HL-60 (cell line): ENCODE data around the gene ESRRG.

ENCODE experiments used
- DNase-seq, 2 experiments: peaks; one replicate each; pipeline ENCODE4 v3.0.0-alpha.2; 2010 to 2020; ENCODE audit warnings: low read depth in 1 of 2, low spot score in 1 of 2
- H3K27ac ChIP-seq: fragments of 250-450 bp; sonication (Bioruptor Pico); replicated peaks from 2 replicates; pipeline ENCODE4 v1.5.1; 2020; ENCODE audit warnings: mild to moderate bottlenecking, moderate library complexity
- H3K27me3 ChIP-seq: fragments of 250-450 bp; sonication (Bioruptor Pico); 2 replicates; pipeline ENCODE4 v1.5.1; 2021; ENCODE audit warnings: mild to moderate bottlenecking, moderate library complexity; ENCODE audit not compliant: insufficient read depth, poor library complexity, severe bottlenecking
- H3K4me3 ChIP-seq: replicated peaks from 2 replicates; pipeline ENCODE4 v1.5.1; 2011; ENCODE audit warnings: mild to moderate bottlenecking, control low read depth, low read length; ENCODE audit not compliant: insufficient read depth
- GABPA ChIP-seq: IDR thresholded peaks from 2 replicates; pipeline ENCODE4 v1.6.1; 2012; ENCODE audit warnings: low read depth
- POLR2AphosphoS5 ChIP-seq: IDR thresholded peaks from 2 replicates; pipeline ENCODE4 v1.6.1; 2012; ENCODE audit warnings: low read depth
- SPI1 ChIP-seq: IDR thresholded peaks from 2 replicates; pipeline ENCODE4 v1.6.1; 2012; ENCODE audit warnings: low read depth, mild to moderate bottlenecking, borderline replicate concordance
- TF ChIP-seq, protein P1 (sequence below): IDR thresholded peaks from 2 replicates; pipeline ENCODE4 v1.6.1; 2012; ENCODE audit warnings: low read depth; ENCODE audit not compliant: insufficient replicate concordance
- TF ChIP-seq, protein P2 (sequence below): IDR thresholded peaks from one replicate; pipeline ENCODE4 v1.5.1; 2011; ENCODE audit warnings: low read length, control low read depth, inconsistent platforms; ENCODE audit not compliant: insufficient read depth

The ESRRG gene

GRCh38 chr1:216457356-216457755, 265.9 kb downstream of the ESRRG start:
- no peaks in the 10 kb centered on the region for H3K27me3 ChIP-seq
- DNase-seq = no peak
- TF ChIP-seq, protein P1, sequence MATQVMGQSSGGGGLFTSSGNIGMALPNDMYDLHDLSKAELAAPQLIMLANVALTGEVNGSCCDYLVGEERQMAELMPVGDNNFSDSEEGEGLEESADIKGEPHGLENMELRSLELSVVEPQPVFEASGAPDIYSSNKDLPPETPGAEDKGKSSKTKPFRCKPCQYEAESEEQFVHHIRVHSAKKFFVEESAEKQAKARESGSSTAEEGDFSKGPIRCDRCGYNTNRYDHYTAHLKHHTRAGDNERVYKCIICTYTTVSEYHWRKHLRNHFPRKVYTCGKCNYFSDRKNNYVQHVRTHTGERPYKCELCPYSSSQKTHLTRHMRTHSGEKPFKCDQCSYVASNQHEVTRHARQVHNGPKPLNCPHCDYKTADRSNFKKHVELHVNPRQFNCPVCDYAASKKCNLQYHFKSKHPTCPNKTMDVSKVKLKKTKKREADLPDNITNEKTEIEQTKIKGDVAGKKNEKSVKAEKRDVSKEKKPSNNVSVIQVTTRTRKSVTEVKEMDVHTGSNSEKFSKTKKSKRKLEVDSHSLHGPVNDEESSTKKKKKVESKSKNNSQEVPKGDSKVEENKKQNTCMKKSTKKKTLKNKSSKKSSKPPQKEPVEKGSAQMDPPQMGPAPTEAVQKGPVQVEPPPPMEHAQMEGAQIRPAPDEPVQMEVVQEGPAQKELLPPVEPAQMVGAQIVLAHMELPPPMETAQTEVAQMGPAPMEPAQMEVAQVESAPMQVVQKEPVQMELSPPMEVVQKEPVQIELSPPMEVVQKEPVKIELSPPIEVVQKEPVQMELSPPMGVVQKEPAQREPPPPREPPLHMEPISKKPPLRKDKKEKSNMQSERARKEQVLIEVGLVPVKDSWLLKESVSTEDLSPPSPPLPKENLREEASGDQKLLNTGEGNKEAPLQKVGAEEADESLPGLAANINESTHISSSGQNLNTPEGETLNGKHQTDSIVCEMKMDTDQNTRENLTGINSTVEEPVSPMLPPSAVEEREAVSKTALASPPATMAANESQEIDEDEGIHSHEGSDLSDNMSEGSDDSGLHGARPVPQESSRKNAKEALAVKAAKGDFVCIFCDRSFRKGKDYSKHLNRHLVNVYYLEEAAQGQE = no peak
- no peak for TF ChIP-seq POLR2AphosphoS5
- no peak for TF ChIP-seq GABPA
- no peak for TF ChIP-seq SPI1
- TF ChIP-seq, protein P2, sequence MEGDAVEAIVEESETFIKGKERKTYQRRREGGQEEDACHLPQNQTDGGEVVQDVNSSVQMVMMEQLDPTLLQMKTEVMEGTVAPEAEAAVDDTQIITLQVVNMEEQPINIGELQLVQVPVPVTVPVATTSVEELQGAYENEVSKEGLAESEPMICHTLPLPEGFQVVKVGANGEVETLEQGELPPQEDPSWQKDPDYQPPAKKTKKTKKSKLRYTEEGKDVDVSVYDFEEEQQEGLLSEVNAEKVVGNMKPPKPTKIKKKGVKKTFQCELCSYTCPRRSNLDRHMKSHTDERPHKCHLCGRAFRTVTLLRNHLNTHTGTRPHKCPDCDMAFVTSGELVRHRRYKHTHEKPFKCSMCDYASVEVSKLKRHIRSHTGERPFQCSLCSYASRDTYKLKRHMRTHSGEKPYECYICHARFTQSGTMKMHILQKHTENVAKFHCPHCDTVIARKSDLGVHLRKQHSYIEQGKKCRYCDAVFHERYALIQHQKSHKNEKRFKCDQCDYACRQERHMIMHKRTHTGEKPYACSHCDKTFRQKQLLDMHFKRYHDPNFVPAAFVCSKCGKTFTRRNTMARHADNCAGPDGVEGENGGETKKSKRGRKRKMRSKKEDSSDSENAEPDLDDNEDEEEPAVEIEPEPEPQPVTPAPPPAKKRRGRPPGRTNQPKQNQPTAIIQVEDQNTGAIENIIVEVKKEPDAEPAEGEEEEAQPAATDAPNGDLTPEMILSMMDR = no peak
- H3K27ac ChIP-seq = no peak overlapping the region
- H3K4me3 ChIP-seq = no peak overlapping the region

- H3K4me3 ChIP-seq = no peak overlapping the region
- no peak for DNase-seq
- no peaks in the 10 kb centered on the region for H3K27me3 ChIP-seq
- TF ChIP-seq, protein P1 = no peak
- no peak for TF ChIP-seq GABPA
- TF ChIP-seq POLR2AphosphoS5 = no peak
- no peak for TF ChIP-seq SPI1
- TF ChIP-seq, protein P2 = no peak
- no peak overlapping the region for H3K27ac ChIP-seq
These were observed 266.5 kb downstream of the ESRRG start for GRCh38 chr1:216456682-216457081.

GRCh38 chr1:216453777-216454176, 269.5 kb downstream of the ESRRG start:
- TF ChIP-seq GABPA (no peak), POLR2AphosphoS5 (no peak), SPI1 (no peak)
- TF ChIP-seq, protein P1 = no peak
- TF ChIP-seq, protein P2 = no peak
- Histone ChIP-seq H3K4me3 (no peak overlapping the region), H3K27me3 (no peaks in the 10 kb centered on the region), H3K27ac (no peak overlapping the region)
- no peak for DNase-seq
